T-helper 17 cell (primary cell): ENCODE data around the gene ACBD5. TPM values are rescaled to one million over a fixed set of nuclear protein-coding genes. Genes with fewer than 3 reads are reported as not detected.
A peak's percentile ranks its signal among the peaks of the same experiment; 100 is the strongest.
"Not testable (repeated sequence)": the region's sequence is repeated elsewhere in the genome, so short reads cannot be mapped to it uniquely, and the experiment has no call there.

Source experiments
- ATAC-seq: fragments of 150-1000 bp; cut with Tn5 transposase; 2 replicates; pipeline ENCODE4 v1.10.0; 2021; ENCODE audit warnings: mild to moderate bottlenecking, moderate library complexity
- DNase-seq, 3 donors: peaks; one replicate each; pipeline versions ENCODE4 v3.0.0 to v3.0.0-alpha.2; 2020 to 2021
- H3K9me3 ChIP-seq: one replicate; pipeline ENCODE4 v1.7.0; 2013; ENCODE audit warnings: low read length, mild to moderate bottlenecking; ENCODE audit not compliant: control insufficient read depth, poor library complexity, severe bottlenecking
- H3K27ac Mint-ChIP-seq: one replicate; pipeline ENCODE4 v1.8.0; 2022; ENCODE audit warnings: mild to moderate bottlenecking, moderate library complexity, mixed read lengths
- H3K27me3 Mint-ChIP-seq: one replicate; pipeline ENCODE4 v1.8.0; 2022; ENCODE audit warnings: mixed read lengths
- H3K36me3 Mint-ChIP-seq: one replicate; pipeline ENCODE4 v1.8.0; 2022; ENCODE audit warnings: low read depth, mixed read lengths
- H3K4me1 Mint-ChIP-seq: one replicate; pipeline ENCODE4 v1.8.0; 2022; ENCODE audit warnings: mild to moderate bottlenecking, mixed read lengths
- H3K4me3 Mint-ChIP-seq: one replicate; pipeline ENCODE4 v1.8.0; 2022; ENCODE audit warnings: mild to moderate bottlenecking, moderate library complexity, mixed read lengths
- total RNA-seq, 4 donors: library from RNA in 2 of 4; stranded (reverse) in 2 of 4; gene quantifications; one replicate each; pipeline ENCODE4 v1.2.3 and lab custom pipeline; 2022 to 2026

The ACBD5 gene
- total RNA-seq, 2 donors from 2014 or later: 16.4 to 22.0 TPM

GRCh38 chr10:27225642-27226257 is 14.8 kb downstream of the ACBD5 start:
- Mint-ChIP-seq H3K4me3 (no peak overlapping the region), H3K4me1 (peaks cover 10% of the 10 kb centered on the region), H3K27ac (peak overlapping the region; percentile 32), H3K36me3 (peaks cover 2% of the 10 kb centered on the region), H3K27me3 (no peaks in the 10 kb centered on the region)
- no peak for DNase-seq
- peak; percentile 63 for ATAC-seq
- no peaks in the 10 kb centered on the region for H3K9me3 ChIP-seq

DNA sequence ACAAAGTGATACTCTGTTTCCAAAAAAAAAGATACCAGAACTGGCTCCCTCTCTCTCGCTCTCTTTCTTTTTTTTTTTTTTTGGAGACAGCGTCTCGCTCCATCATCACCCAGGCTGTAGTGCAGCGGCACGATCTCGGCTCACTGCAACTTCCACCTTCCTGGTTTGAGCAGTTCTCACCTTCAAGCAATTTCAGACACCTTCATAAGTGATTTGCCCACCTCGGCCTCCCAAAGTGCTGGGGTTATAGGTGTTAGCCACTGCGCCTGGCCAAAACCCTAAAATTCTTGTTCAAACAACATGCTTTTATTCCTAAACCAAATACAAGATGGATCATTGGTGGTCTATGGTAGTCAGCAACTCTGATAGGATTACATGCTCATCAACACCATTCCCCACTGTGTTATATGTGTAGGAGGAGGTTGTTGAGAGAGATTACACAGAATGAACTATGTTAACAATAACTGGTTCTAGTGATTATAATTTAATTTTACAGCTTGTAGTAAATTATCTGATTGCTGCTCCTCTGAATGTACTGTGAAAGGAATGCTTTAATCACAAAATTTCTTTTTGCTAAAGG is 15.5 kb downstream of the ACBD5 start:
- no peaks in the 10 kb centered on the region for H3K9me3 ChIP-seq
- Mint-ChIP-seq H3K36me3 (peaks cover 2% of the 10 kb centered on the region), H3K4me3 (no peak overlapping the region), H3K27me3 (no peaks in the 10 kb centered on the region), H3K4me1 (peaks cover 10% of the 10 kb centered on the region), H3K27ac (peak overlapping the region; percentile 34)
- no peak for DNase-seq
- no peak for ATAC-seq

DNA sequence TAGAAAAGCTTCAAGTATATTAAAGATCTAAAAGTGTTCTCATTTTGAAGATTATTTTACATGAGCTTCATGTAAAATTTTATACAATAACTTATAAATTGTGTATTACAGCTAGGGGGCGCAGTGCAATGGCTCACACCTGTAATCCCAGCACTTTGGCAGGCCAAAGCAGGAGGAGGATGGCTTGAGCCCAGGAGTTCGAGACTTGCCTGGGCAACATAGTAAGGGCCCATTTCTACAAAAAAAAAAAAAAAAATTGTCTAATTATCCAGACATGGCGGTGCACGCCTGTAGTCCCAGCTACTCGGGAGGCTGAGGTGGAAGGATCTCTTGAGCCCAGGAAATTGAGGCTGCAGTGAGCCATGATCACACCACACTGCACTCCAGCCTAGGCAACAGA is 16.6 kb downstream of the ACBD5 start:
- no peak overlapping the region for H3K4me3 Mint-ChIP-seq
- DNase-seq: peak; percentile 16 to 19 (median 19)
- no peak overlapping the region for H3K27ac Mint-ChIP-seq
- peaks cover 10% of the 10 kb centered on the region for H3K4me1 Mint-ChIP-seq
- no peaks in the 10 kb centered on the region for H3K9me3 ChIP-seq
- H3K36me3 Mint-ChIP-seq: peaks cover 8% of the 10 kb centered on the region
- no peaks in the 10 kb centered on the region for H3K27me3 Mint-ChIP-seq
- peak; percentile 66 for ATAC-seq

DNA sequence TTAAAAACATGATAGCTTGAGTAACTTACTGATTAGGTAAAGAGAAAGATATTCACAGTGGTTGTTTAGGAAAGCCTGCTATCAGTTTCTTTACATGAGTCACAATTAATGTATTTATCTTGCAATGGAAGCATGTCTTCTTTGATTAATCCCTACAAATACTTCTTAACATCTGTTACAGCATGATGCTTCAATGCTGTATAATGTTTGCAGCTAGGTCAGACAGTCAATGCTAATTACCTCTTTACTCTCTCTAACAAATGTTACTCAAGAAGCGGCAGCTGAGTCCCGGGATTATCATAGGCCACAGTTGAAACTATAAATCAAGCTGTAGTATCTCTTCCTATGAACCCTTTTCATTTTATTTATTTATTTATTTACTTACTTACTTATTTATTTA is 33.2 kb downstream of the ACBD5 start:
- no peaks in the 10 kb centered on the region for H3K4me1 Mint-ChIP-seq
- H3K36me3 Mint-ChIP-seq: peaks cover 5% of the 10 kb centered on the region
- no peak overlapping the region for H3K4me3 Mint-ChIP-seq
- DNase-seq (no peak), ATAC-seq (no peak)
- no peaks in the 10 kb centered on the region for H3K27me3 Mint-ChIP-seq
- H3K27ac Mint-ChIP-seq: no peak overlapping the region
- H3K9me3 ChIP-seq: no peaks in the 10 kb centered on the region

DNA sequence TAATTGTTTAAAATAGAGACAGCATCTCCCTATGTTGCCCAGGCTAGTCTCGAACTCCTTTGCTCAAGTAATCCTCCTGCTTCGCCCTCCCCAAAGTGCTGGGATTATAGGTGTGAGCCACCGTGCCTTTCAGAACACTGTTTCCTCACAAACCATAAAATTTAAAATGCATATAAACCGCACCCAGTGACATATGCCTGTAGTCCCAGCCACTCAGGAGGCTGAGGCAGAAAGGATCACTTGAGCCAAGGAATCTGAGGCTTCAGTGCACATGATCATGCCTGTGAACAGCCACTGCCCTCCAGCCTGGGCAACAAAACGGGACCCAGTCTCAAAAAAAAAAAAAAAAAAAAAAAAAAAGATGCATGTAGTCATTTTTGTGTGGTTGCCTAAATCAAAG is 36.8 kb downstream of the ACBD5 start:
- ATAC-seq (no peak), DNase-seq (no peak)
- H3K36me3 Mint-ChIP-seq: peaks cover 4% of the 10 kb centered on the region
- H3K27ac Mint-ChIP-seq: no peak overlapping the region
- no peaks in the 10 kb centered on the region for H3K9me3 ChIP-seq
- H3K4me1 Mint-ChIP-seq: peaks cover 2% of the 10 kb centered on the region
- H3K27me3 Mint-ChIP-seq: no peaks in the 10 kb centered on the region
- no peak overlapping the region for H3K4me3 Mint-ChIP-seq

- H3K27me3 Mint-ChIP-seq: no peaks in the 10 kb centered on the region
- peaks cover 7% of the 10 kb centered on the region for H3K4me1 Mint-ChIP-seq
- DNase-seq (no peak), ATAC-seq (no peak)
- peaks cover 6% of the 10 kb centered on the region for H3K36me3 Mint-ChIP-seq
- no peak overlapping the region for H3K4me3 Mint-ChIP-seq
- H3K27ac Mint-ChIP-seq: no peak overlapping the region
- no peaks in the 10 kb centered on the region for H3K9me3 ChIP-seq
These were observed 42.5 kb downstream of the ACBD5 start for GRCh38 chr10:27197980-27198620.

DNA sequence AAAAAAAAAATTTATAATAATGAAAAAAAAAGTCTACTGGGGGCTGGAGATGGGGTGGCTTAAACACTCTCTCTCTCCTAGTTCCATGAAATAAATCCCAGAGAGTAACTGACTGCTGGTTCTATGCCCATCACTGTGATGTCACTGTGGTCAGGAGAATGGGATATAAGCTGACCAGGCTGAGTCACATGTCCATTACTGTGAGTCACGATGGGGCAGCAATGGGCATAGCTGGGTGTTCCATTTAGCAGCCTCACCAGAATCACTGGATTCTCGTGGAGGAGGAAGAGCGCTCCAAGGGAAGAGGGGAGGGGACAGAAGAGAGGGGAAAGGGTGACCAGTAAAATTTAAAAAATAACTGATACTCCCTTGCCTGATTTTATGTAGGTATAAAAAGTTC is 48.3 kb downstream of the ACBD5 start:
- ATAC-seq (no peak), DNase-seq (no peak)
- Mint-ChIP-seq H3K27me3 (no peaks in the 10 kb centered on the region), H3K36me3 (no peaks in the 10 kb centered on the region), H3K27ac (no peak overlapping the region), H3K4me1 (no peaks in the 10 kb centered on the region), H3K4me3 (no peak overlapping the region)
- no peaks in the 10 kb centered on the region for H3K9me3 ChIP-seq

DNA sequence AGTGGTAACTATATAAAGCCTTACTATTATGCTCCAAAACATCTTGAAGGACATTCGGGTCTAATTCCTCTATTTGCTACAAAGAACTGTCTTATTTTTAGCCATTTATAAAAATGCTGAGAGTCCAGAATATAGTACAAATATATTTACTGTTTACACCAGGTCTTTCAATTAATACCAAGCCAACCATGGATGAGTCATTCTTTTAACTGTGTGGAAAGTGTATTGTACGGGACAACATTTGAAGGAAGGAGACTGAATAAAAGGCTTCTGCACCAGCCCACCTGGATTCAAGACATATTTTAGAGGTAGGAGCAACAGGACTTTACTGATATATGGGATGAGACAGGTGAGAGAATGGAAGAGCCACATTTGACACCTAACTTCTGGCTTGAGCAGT is 50.1 kb downstream of the ACBD5 start:
- H3K9me3 ChIP-seq: no peaks in the 10 kb centered on the region
- DNase-seq (no peak), ATAC-seq (no peak)
- Mint-ChIP-seq H3K36me3 (no peaks in the 10 kb centered on the region), H3K4me1 (no peaks in the 10 kb centered on the region), H3K27ac (no peak overlapping the region), H3K4me3 (no peak overlapping the region), H3K27me3 (no peaks in the 10 kb centered on the region)

DNA sequence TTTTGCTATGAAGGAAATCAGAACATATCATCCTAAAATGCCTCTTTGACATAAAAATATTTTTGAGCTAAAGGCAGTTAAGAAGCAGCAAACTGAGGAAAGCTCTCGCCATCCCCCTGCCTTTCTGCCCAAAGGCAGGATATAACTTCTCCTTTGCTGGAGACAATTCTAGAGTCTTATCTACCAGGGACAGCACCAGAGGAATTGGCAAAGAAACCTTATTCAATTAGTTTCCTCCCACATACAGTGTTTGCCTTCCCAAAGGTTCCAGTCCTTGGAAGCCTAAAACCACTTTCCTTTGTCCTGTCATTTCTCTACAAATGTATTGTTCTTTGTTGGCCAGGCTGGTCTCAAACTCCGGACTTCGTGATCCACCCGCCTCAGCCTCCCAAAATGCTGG is 51.7 kb downstream of the ACBD5 start:
- no peak overlapping the region for H3K4me3 Mint-ChIP-seq
- no peak for DNase-seq
- no peak overlapping the region for H3K27ac Mint-ChIP-seq
- H3K9me3 ChIP-seq: no peaks in the 10 kb centered on the region
- ATAC-seq: no peak
- no peaks in the 10 kb centered on the region for H3K27me3 Mint-ChIP-seq
- H3K36me3 Mint-ChIP-seq: peaks cover 4% of the 10 kb centered on the region
- peaks cover 3% of the 10 kb centered on the region for H3K4me1 Mint-ChIP-seq

- no peaks in the 10 kb centered on the region for H3K27me3 Mint-ChIP-seq
- H3K36me3 Mint-ChIP-seq: peaks cover 4% of the 10 kb centered on the region
- H3K9me3 ChIP-seq: no peaks in the 10 kb centered on the region
- no peak for ATAC-seq
- H3K27ac Mint-ChIP-seq: no peak overlapping the region
- no peak overlapping the region for H3K4me3 Mint-ChIP-seq
- no peak for DNase-seq
- H3K4me1 Mint-ChIP-seq: peaks cover 3% of the 10 kb centered on the region
These were observed 52.3 kb downstream of the ACBD5 start for GRCh38 chr10:27188259-27188658.

GRCh38 chr10:27169849-27170248 is 70.7 kb downstream of the ACBD5 start:
- DNase-seq (no peak), ATAC-seq (no peak)
- H3K4me3 Mint-ChIP-seq: no peak overlapping the region
- no peak overlapping the region for H3K27ac Mint-ChIP-seq
- H3K36me3 Mint-ChIP-seq: peaks cover 1% of the 10 kb centered on the region
- no peaks in the 10 kb centered on the region for H3K4me1 Mint-ChIP-seq
- no peaks in the 10 kb centered on the region for H3K9me3 ChIP-seq
- H3K27me3 Mint-ChIP-seq: no peaks in the 10 kb centered on the region

- Mint-ChIP-seq H3K27me3 (no peaks in the 10 kb centered on the region), H3K27ac (peak overlapping the region; percentile 100), H3K36me3 (peaks cover 9% of the 10 kb centered on the region), H3K4me1 (peaks cover 24% of the 10 kb centered on the region), H3K4me3 (peak overlapping the region; percentile 21)
- ATAC-seq (no peak), DNase-seq (no peak)
- no peaks in the 10 kb centered on the region for H3K9me3 ChIP-seq
These were observed 82.2 kb downstream of the ACBD5 start for GRCh38 chr10:27158421-27158820.

- no peak for DNase-seq
- no peak for ATAC-seq
- H3K27me3 Mint-ChIP-seq: no peaks in the 10 kb centered on the region
- peak overlapping the region; percentile 100 for H3K27ac Mint-ChIP-seq
- H3K36me3 Mint-ChIP-seq: peaks cover 9% of the 10 kb centered on the region
- H3K9me3 ChIP-seq: no peaks in the 10 kb centered on the region
- peak overlapping the region; percentile 98 for H3K4me3 Mint-ChIP-seq
- peaks cover 35% of the 10 kb centered on the region for H3K4me1 Mint-ChIP-seq
These were observed 83.4 kb downstream of the ACBD5 start for GRCh38 chr10:27157150-27157549.

DNA sequence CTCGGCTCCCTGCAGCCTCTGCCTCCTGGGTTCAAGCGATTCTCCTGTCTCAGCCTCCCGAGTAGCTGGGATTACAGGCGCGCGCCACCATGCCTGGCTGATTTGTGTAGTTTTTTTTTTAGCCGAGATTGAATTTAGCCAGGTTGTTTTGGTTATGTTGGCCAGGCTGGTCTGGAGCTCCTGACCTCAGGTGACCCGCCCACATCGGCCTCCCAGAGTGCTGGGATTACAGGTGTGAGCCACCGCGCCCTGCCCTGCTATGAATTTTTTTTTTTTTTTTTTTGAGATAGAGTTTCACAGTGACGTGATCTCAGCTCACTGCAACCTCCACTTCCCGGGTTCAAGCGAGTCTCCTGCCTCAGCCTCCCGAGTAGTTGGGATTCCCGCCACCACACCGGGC is 84.0 kb downstream of the ACBD5 start:
- Mint-ChIP-seq H3K4me3 (peak overlapping the region; percentile 98), H3K27ac (peak overlapping the region; percentile 100), H3K4me1 (peaks cover 37% of the 10 kb centered on the region)
- not testable (repeated sequence) for H3K36me3 Mint-ChIP-seq, H3K27me3 Mint-ChIP-seq, DNase-seq, H3K9me3 ChIP-seq, ATAC-seq
